ENCODE data around the gene BACE1.
"Not testable (repeated sequence)": the region's sequence is repeated elsewhere in the genome, so short reads cannot be mapped to it uniquely, and the experiment has no call there.

Gene BACE1

GRCh38 chr11:117316197-117316961 lies at the start of gene BACE1:
BACE1 (minus strand) TSS chr11:117316256; CDS start chr11:117315795, 461 bp downstream.
- peak; percentile 80 to 94 (median 90) for DNase-seq

GRCh38 chr11:117361432-117361831 lies 45.4 kb upstream of the BACE1 start:
- DNase-seq: no peak

GRCh38 chr11:117356126-117356890 lies 40.3 kb upstream of the BACE1 start:
- DNase-seq: no peak

GRCh38 chr11:117354550-117354949 lies 38.5 kb upstream of the BACE1 start:
- no peak for DNase-seq

GRCh38 chr11:117345039-117345438 lies 29.0 kb upstream of the BACE1 start:
- no peak for DNase-seq

- no peak for DNase-seq
Observed at GRCh38 chr11:117337076-117337475, 21.0 kb upstream of the BACE1 start.

GRCh38 chr11:117335399-117335798 lies 19.3 kb upstream of the BACE1 start:
- DNase-seq: no peak

GRCh38 chr11:117334896-117335295 lies 18.8 kb upstream of the BACE1 start:
- no peak for DNase-seq

GRCh38 chr11:117333917-117334316 lies 17.9 kb upstream of the BACE1 start:
- DNase-seq: peak in 1 of 3 experiments; percentile 43

- no peak for DNase-seq
Observed at GRCh38 chr11:117332843-117333242, 16.8 kb upstream of the BACE1 start.

- peak in 2 of 3 experiments; percentile 72 to 79 for DNase-seq
Observed at GRCh38 chr11:117328375-117329010, 12.4 kb upstream of the BACE1 start.

- peak; percentile 94 to 99 (median 98) for DNase-seq
Observed at GRCh38 chr11:117327567-117328374, 11.7 kb upstream of the BACE1 start, which contains the start of gene CEP164. CEP164 (plus strand) TSS chr11:117327854; CDS start chr11:117338587, 10,733 bp downstream.

GRCh38 chr11:117327255-117327566 lies 11.2 kb upstream of the BACE1 start:
- DNase-seq: not testable (repeated sequence)

- no peak for DNase-seq
Observed at GRCh38 chr11:117319214-117319840, 3.3 kb upstream of the BACE1 start.

- no peak for DNase-seq
Observed at GRCh38 chr11:117318738-117319137, 2.7 kb upstream of the BACE1 start.

GRCh38 chr11:117315285-117316196 lies 515 bp downstream of the BACE1 start:
- DNase-seq: peak in 2 of 3 experiments; percentile 32 to 56

GRCh38 chr11:117314840-117315239 lies 1.2 kb downstream of the BACE1 start:
- DNase-seq: peak in 2 of 3 experiments; percentile 18 to 32

GRCh38 chr11:117313828-117314768 lies 2.0 kb downstream of the BACE1 start:
- DNase-seq: no peak

- no peak for DNase-seq
Observed at GRCh38 chr11:117313091-117313490, 3.0 kb downstream of the BACE1 start.

GRCh38 chr11:117309310-117309709 lies 6.7 kb downstream of the BACE1 start:
- no peak for DNase-seq
